Transverse colon (tissue), 4 donors: Measurements from ENCODE around the gene ARF3. TPM values are rescaled to one million over a fixed set of nuclear protein-coding genes. Genes with fewer than 3 reads are reported as not detected.

Experiments used
- DNase-seq: peaks from one replicate; pipeline ENCODE4 v3.0.0-alpha.2; 2019
- H3K27ac ChIP-seq, 4 donors: fragments of 200-600 bp; sonication (generic); 2 replicates each; pipeline ENCODE4 v1.5.1; 2016 to 2018; ENCODE audit warnings: inconsistent platforms in 4 of 4
- H3K27me3 ChIP-seq: fragments of 200-600 bp; sonication (generic); 2 replicates; pipeline ENCODE4 v1.5.1; 2017; ENCODE audit warnings: inconsistent platforms
- H3K36me3 ChIP-seq, 4 donors: fragments of 200-600 bp; sonication (generic); 2 replicates each; pipeline ENCODE4 v1.5.1; 2017 to 2019; ENCODE audit warnings: inconsistent platforms in 4 of 4
- H3K4me1 ChIP-seq, 4 donors: fragments of 200-600 bp; sonication (generic); 2 replicates each; pipeline ENCODE4 v1.5.1; 2017 to 2020; ENCODE audit warnings: inconsistent platforms in 4 of 4
- H3K4me3 ChIP-seq, 4 donors: fragments of 200-600 bp; sonication (generic); 1 replicate in 1 of 4; 2 replicates in 3 of 4; pipeline versions ENCODE4 v1.5.1 to v1.6.1; 2017 to 2019; ENCODE audit warnings: inconsistent platforms in 4 of 4
- H3K9me3 ChIP-seq, 2 donors: fragments of 200-600 bp; sonication (generic); 2 replicates each; pipeline ENCODE4 v1.5.1; 2017 to 2019; ENCODE audit warnings: inconsistent platforms in 2 of 2
- EP300 ChIP-seq: sonication (generic); formaldehyde crosslinking; IDR thresholded peaks from one replicate; pipeline ENCODE4 v1.6.1; 2017; ENCODE audit warnings: antibody characterized with exemption, low read depth
- POLR2A ChIP-seq: fragments of 450-650 bp; IDR thresholded peaks from one replicate; pipeline ENCODE4 v1.6.1; 2016; ENCODE audit warnings: antibody characterized with exemption, mild to moderate bottlenecking, moderate library complexity
- POLR2AphosphoS5 ChIP-seq, 3 donors: sonication (generic); formaldehyde crosslinking; IDR thresholded peaks; one replicate each; pipeline ENCODE4 v1.6.1; 2016; ENCODE audit warnings: antibody characterized with exemption in 3 of 3
- WGBS, 2 donors: methylation state at CpG; one replicate each; pipeline ENCODE4 v1.1.5; 2018; ENCODE audit warnings: low coverage in 1 of 2; 5-methylcytosine and 5-hydroxymethylcytosine counted together
- in situ Hi-C, 4 donors: fragments of 200-750 bp; cut with MboI; loops; one replicate each; pipeline versions ENCODE4 v1.15.0 to v1.15.1; 2017; ENCODE audit warnings: low sequenced_read_pairs in 3 of 4, low pct_ligation_motif_present in 1 of 4, low pct_unique_long_range_greater_than_20kb in 1 of 4
- intact Hi-C: fragments of 100-400 bp; cut with DNase I; formaldehyde crosslinking; loops from one replicate; pipeline ENCODE4 v1.15.1; 2023; ENCODE audit warnings: low total_unique reads
- total RNA-seq, 4 donors: library from RNA; depleted of rRNA; stranded (reverse); fragments of >200 nt; gene quantifications; one replicate each; pipeline ENCODE4 v1.1.0, GENCODE V29; 2016
- TF ChIP-seq, protein P1 (sequence below), 5 experiments: fragments of 200-600 bp in 3 of 5; fragments of 450-650 bp in 2 of 5; sonication (generic) in 3 of 5; IDR thresholded peaks; 1 replicate in 2 of 5; 2 replicates in 3 of 5; pipeline ENCODE4 v1.5.1; 2016 to 2017; ENCODE audit warnings: antibody characterized with exemption in 5 of 5, inconsistent platforms in 3 of 5, mild to moderate bottlenecking in 2 of 5, moderate library complexity in 1 of 5

The ARF3 gene
- total RNA-seq, 4 donors from 2014 or later: 30.8 to 117 (median 99.8) TPM

DNA sequence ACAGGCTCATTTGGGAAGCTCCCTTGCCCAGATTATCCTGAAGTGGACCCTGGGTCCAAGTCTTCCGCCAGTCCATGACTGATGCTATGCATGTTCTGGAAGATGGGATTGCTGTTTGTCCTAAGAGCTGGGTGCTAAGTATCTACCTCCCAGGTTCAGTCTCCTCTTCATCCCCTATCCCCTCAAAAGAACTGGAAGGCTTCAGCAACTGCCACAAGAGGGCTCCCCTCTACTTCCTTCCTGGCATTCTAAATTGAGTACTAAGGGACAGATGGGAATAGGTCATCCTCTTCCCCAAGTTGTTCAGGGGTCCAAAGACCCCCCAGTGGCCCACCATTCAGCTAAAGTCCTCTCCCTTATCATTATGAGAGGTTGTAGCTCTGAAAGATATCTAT, 23.0 kb downstream of the ARF3 start:
- no peaks in the 10 kb centered on the region for H3K4me1 ChIP-seq
- in situ Hi-C loops: no loop called here
- 100% methylated on average over 1 of the region's 1 CpG; no CpG with 5 or more reads in 1 of the 2 donors for WGBS, 2 donors
- H3K4me3 ChIP-seq: no peak overlapping the region
- H3K27me3 ChIP-seq: no peaks in the 10 kb centered on the region
- no peak for DNase-seq
- TF ChIP-seq EP300 (no peak), POLR2AphosphoS5 (IDR thresholded peaks at IDR 0.05) (no peak), POLR2A (no peak)
- TF ChIP-seq, protein P1, sequence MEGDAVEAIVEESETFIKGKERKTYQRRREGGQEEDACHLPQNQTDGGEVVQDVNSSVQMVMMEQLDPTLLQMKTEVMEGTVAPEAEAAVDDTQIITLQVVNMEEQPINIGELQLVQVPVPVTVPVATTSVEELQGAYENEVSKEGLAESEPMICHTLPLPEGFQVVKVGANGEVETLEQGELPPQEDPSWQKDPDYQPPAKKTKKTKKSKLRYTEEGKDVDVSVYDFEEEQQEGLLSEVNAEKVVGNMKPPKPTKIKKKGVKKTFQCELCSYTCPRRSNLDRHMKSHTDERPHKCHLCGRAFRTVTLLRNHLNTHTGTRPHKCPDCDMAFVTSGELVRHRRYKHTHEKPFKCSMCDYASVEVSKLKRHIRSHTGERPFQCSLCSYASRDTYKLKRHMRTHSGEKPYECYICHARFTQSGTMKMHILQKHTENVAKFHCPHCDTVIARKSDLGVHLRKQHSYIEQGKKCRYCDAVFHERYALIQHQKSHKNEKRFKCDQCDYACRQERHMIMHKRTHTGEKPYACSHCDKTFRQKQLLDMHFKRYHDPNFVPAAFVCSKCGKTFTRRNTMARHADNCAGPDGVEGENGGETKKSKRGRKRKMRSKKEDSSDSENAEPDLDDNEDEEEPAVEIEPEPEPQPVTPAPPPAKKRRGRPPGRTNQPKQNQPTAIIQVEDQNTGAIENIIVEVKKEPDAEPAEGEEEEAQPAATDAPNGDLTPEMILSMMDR (IDR thresholded peaks at IDR 0.05): peak in 2 of 5 experiments; percentile 17 to 18
- intact Hi-C loops: loop anchor here (10.0 kb wide), 1 partner anchor 80 kb away; the partner anchor contains the start of gene DDX23
- peak overlapping the region in 2 of 4 donors; percentile 39 to 51 for H3K27ac ChIP-seq
- peaks cover 0 to 23% (median 5%) of the 10 kb centered on the region in 4 donors for H3K36me3 ChIP-seq
- no peaks in the 10 kb centered on the region for H3K9me3 ChIP-seq

DNA sequence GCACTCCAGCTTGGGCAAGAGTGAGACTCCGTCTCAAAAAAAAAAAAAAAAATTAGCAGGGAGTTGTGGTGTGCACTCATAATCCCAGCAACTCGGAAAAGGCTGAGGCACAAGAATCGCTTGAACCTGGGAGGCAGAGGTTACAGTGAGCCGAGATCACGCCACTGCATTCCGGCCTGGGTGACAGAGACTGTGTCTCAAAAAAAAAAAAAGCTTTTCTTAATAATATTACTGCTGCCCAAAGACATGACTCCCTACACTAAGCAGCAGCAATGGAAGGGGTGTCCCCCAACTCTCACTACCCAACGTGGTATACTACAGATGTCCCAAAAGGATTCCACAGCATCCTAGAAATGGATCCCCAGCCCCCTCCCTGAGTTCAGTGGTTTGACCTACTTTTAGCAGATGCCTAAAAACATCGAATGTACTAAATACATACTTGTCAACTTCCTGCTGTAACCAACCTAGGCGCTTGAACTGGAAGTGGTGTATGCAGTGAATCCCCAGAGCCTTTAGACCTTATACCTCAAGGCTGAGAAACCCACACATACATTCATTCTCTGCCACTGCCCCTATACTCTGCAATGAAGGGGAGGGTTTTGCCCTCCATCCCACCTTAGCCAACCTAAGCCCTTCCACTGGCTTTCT, 23.5 kb downstream of the ARF3 start:
- 84% methylated on average over 9 of the region's 9 CpGs; no CpG with 5 or more reads in 1 of the 2 donors for WGBS, 2 donors
- peaks cover 0 to 23% (median 4%) of the 10 kb centered on the region in 4 donors for H3K36me3 ChIP-seq

DNA sequence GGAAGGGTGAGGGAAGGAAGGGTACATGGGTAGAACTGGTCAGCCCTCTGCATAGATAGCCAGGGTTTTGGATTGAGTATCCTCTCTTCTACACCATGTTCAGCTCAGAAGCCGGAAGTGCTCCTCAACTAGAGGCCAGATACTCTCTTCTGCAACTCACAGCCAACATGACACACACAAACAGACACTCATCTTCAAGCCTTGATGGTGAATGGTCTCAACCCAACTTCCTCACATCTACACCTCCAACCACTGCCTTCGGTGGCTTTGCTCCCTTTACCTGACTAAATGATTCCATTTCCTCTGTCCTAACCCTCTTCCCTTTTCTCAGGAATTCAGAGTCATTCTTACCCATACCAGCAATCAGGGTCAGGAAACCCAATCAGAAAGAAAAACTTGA, 24.4 kb downstream of the ARF3 start:
- DNase-seq: no peak
- peaks cover 0 to 23% (median 4%) of the 10 kb centered on the region in 4 donors for H3K36me3 ChIP-seq
- H3K9me3 ChIP-seq: no peaks in the 10 kb centered on the region
- 89 to 90% methylated on average over 2 of the region's 2 CpGs for WGBS, 2 donors
- H3K4me3 ChIP-seq: no peak overlapping the region
- in situ Hi-C loops: no loop called here
- H3K4me1 ChIP-seq: no peaks in the 10 kb centered on the region
- intact Hi-C loops: loop anchor here (10.0 kb wide), 1 partner anchor 78 kb away; the partner anchor contains the start of gene DDX23
- TF ChIP-seq POLR2A (peak; percentile 20), EP300 (no peak), POLR2AphosphoS5 (IDR thresholded peaks at IDR 0.05) (peak in 1 of 3 donors; percentile 12)
- TF ChIP-seq, protein P1 (IDR thresholded peaks at IDR 0.05): no peak
- H3K27ac ChIP-seq: peak overlapping the region in 2 of 4 donors; percentile 20 to 57
- no peaks in the 10 kb centered on the region for H3K27me3 ChIP-seq

More for the DNA sequence above, 23.5 kb downstream of the ARF3 start:
- H3K27me3 ChIP-seq: no peaks in the 10 kb centered on the region
- H3K27ac ChIP-seq: peak overlapping the region in 3 of 4 donors; percentile 28 to 57 (median 39)
- in situ Hi-C loops: no loop called here
- DNase-seq: no peak
- H3K4me3 ChIP-seq: no peak overlapping the region
- no peaks in the 10 kb centered on the region for H3K4me1 ChIP-seq
- TF ChIP-seq POLR2A (no peak), POLR2AphosphoS5 (IDR thresholded peaks at IDR 0.05) (no peak), EP300 (no peak)
- H3K9me3 ChIP-seq: no peaks in the 10 kb centered on the region
- intact Hi-C loops: loop anchor here (10.0 kb wide), 1 partner anchor 79 kb away; the partner anchor contains the start of gene DDX23

DNA sequence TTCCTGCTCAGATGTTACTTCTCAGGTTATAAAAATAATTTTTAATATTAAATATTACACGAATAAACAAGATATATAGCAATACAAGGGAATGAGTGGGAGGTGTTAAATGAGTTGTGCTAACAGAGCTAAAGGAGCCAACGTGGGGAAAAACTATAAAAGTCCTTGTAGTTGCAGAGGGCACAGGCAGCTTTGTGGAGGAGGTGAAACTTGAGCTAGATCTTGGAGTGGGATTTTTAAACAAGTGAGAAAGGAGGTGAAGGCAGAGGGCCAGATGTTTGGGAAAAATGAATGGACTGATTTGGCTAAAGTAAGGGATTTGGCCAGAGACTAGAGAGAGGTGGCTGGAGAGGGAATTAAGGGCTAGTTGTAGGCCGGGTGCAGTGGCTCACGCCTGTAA, 26.8 kb downstream of the ARF3 start:
- no peaks in the 10 kb centered on the region for H3K27me3 ChIP-seq
- TF ChIP-seq, protein P1 (IDR thresholded peaks at IDR 0.05): no peak
- no peak for TF ChIP-seq POLR2AphosphoS5 (IDR thresholded peaks at IDR 0.05)
- no peak for TF ChIP-seq POLR2A
- TF ChIP-seq EP300: no peak
- 83 to 87% methylated on average over 4 of the region's 4 CpGs for WGBS, 2 donors
- peaks cover 0 to 23% (median 2%) of the 10 kb centered on the region in 4 donors for H3K36me3 ChIP-seq
- intact Hi-C loops (loop anchor here (10.0 kb wide), 1 partner anchor 76 kb away; the partner anchor contains the start of gene DDX23), in situ Hi-C loops (no loop called here)
- DNase-seq: no peak
- no peaks in the 10 kb centered on the region for H3K9me3 ChIP-seq
- no peak overlapping the region for H3K27ac ChIP-seq
- peaks cover 0 to 4% (median 3%) of the 10 kb centered on the region in 4 donors for H3K4me1 ChIP-seq
- no peak overlapping the region for H3K4me3 ChIP-seq
